HuH-7 (cell line): ENCODE results near the gene STAT3.
"Not testable (repeated sequence)": the region's sequence is repeated elsewhere in the genome, so short reads cannot be mapped to it uniquely, and the experiment has no call there.

Source experiments
- DNase-seq: peaks from one replicate; pipeline ENCODE4 v3.0.0; 2011; ENCODE audit warnings: low spot score

STAT3 gene

DNA sequence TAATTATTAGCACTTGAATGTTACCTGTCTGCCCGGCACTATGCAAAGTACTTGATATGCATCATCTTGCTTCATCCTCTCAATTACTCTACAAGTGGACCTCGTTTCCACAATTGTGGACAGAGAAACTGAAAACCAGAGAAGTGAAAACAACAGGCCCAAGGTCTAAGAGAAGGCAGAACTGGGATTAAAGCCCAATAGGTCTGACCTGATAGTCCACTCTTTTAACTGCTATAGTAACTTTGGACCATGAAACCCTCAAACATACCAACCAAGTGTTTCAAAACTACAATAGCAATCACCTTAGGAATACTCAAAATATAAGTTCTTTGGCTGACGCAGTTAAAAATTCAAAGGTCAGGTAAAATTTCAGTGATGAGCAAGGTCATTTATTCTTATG, 7.3 kb downstream of the STAT3 start:
- DNase-seq: no peak

DNA sequence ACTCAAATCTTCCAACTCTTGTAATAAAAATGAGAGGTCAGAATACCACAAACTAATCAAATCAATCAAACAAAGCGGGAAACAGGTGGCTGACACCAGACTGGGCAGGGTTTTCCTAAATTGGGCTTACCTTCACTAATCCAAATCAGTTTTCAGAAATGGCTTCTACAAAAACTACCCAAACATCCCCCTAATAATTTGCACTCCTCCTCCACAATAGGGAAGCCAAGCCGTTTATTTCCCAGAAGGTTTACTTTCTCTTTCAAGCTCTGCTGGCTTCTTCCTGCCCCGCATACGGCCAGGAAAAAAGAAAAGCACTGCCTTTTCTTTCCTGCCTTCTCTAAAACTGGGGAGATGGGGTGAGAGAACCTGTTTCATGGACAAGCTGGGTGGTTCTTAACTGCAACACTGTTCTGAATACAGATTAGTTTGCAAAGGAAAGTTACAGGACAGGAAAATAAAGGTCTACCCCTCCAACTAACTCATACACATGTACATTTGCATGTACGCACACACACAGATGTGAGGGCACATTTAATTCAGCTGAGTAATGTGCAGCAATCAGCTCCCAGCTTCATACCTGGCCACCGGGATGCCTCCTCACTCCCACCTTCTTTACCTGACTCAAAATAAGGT, 9.2 kb downstream of the STAT3 start:
- no peak for DNase-seq

DNA sequence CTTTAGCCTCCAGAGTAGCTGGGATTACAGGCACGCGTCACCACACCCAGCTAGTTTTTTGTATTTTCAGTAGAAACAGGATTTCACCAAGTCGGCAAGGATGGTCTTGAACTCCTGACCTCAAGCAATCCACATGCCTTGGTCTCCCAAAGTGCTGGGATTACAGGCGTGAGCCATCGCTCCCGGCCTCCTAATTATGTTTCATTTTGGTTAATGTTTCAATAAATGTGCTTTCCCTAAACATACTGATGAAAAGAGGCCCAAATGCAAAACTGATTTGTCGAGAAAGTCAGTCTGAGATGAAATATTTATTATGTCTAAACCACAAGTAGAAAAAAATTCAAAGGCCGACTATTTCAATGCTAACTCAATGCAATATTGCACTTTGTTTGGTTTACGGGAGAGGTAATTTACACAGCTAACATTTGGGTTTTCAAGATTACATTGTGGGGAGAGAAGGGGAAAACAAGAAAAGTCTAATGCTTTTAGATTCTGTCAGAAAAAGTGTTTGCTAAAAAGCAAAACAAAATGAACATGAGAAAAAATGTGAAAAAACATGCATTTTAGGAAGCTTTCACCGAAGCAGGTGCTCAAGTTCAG, 9.8 kb downstream of the STAT3 start:
- no peak for DNase-seq

DNA sequence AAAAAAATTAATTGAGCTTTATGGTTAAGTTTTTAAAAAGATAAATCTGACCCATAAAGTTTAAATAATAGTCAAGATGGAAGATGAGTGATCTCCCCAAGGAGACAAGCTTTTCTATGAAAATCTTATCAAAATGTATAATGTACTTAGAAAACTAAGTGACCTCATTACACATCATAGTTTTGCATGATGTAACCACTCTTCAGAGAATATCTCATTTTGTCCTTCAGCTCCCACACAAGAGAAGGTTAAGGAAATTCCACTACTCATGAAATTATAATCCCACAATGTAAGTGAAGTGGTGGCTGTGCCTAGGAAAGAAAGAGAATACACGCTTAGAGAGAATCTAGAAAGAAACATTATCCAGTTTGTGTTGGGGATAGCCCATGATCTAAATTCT, 14.3 kb downstream of the STAT3 start:
- DNase-seq: no peak

DNA sequence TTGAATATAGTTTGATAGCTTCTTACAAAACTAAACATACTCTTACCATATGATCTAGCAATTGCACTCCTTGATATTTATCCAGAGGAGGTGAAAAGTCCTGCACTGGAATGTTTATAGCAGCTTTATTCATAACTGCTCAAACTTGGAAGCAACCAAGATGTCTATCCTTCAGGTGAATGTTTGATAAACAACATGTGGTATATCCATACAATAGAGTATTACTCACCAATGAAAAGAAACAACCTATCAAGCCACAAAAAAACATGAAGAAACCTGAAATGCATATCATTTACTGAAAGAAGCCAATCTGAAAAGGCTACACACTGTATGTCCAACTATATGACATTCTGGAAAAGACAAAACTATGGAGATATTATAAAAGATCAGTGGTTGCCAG, 16.1 kb downstream of the STAT3 start:
- no peak for DNase-seq

DNA sequence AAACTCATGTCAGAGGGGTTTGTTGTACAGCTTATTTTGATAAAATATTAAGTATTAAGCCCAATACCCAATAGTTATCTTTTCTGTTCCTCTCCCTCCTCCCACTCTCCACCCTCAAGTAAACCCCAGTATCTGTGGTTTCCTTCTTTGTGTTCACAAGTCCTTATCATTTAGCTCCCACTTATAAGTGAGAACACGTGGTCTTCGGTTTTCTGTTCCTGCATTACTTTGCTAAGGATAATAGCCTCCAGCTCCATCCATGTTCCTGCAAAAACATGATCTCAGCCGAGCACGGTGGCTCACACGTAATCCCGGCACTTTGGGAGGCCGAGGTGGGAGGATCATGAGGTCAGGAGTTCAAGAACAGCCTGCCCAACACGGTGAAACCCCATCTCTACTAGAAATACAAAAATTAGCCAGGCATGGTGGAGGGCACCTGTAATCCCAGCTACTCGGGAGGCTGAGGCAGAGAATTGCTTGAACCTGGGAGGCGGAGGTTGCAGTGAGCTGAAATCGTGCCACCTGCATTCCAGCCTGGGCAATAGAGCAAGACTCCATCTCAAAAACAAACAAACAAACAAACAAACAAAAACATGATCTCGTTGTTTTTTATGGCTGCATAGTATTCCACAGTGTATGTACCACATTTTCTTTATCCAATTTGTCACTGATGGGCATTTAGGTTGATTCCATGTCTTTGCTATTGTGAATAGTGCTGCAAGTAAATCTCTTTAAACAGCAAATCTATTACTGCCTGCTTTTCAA, 19.3 kb downstream of the STAT3 start:
- not testable (repeated sequence) for DNase-seq

DNA sequence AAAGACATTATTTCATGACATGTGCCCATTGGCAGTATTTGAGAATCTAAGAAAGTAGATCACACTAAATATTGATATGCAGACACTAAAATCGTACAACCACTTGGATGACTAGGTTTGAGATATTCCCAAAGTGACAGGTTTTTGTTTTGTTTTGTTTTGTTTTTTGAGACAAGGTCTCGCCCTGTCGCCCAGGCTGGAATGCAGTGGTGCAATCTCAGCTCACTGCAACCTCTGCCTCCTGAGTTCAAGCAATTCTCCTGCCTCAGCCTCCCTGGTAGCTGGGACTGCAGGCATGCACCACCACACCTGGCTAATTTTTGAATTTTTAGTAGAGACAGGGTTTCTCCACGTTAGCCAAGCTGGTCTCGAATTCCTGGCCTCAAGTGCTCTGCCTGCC, 19.9 kb downstream of the STAT3 start:
- not testable (repeated sequence) for DNase-seq

DNA sequence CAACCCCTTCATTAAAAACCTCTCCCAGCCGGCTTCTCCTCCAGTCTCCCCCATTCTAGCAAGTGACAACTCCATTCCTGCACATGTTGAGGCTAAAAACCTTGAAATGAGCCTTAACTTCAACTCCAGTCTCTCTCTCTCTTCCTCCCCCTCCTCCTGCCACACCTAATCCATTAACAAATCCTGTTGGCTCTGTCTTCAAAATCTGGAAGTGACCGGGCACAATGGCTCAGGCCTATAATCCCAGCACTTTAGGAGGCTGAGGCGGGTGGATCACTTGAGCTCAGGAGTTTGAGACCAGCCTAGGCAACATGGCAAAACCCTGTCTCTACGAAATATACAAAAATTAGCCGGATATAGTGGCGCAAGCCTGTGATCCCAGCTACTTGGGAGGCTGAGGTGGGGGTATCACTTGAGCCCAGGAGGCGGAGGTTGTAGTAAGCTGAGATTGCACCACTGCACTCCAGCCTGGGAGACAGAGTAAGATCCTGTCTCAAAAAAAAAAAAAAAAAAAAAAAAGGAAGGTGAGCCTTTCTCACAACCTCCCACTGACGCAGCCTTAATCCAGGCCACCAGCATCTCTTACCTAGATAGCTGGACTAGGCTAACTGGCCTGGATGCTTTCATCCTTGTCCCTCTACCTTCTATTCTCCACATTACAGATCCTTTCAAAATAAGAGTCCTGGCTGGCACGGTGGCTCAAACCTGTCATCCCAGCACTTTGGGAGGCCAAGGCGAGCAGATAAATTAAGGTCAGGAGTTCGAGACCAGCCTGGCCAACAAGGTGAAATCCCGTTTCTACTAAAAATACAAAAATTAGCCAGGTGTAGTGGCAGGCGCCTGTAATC, 21.8 kb downstream of the STAT3 start:
- not testable (repeated sequence) for DNase-seq

DNA sequence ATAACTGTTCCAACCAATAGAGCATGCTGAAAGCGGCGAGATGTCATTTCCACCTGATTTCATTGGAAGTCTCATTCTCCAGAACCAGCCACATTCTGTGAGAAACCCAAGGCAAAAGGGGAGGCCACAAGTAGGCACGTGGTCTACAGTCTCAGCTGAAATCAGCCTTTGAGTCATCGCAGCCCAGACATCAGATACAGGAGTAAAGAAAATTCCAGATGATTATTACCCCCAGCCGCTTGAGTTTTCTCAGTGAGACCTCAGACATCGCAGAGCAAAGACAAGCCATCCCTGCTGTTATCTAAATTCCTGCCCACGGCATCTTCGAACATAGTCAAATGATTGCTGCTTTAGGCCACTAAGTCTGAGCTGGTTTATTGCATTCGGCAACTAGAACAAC, 23.1 kb downstream of the STAT3 start:
- DNase-seq: no peak

DNA sequence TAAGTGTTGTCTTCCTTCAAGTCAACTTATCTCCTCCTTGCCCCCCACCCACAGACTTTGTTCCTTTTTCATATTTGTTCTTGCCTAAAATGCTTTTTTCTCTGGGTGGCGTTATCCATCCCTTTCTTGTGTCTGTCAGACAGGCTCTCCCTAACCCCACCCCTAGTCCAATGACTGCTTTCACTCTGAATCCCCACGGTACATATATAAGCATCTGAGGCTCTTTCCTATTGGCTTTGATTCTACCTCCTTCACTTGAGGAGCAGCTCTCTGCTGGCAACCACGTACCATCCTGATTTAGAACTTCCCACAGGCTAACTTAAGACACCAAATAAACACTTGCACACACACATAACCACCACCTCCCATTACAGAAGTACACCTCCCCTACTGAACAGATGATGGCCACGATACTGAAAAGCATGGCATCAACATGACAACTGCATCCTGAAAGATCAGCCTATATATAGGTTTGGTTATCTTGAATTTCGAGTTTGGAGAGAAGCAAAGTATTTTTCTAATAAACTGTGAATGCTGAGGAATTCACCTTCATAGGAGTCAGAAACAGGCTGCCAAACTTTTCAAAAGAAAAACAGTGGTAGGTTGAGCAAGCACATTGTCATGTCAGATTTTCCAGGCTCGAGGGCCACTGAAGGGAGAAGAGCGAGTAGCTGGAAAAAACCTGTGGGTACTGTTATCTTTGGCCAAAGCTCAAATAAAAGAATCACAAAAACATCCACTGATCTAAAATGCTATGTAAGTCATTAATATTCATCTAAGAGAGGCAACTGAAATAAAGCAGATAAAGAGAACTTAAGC, 24.3 kb downstream of the STAT3 start:
- no peak for DNase-seq

DNA sequence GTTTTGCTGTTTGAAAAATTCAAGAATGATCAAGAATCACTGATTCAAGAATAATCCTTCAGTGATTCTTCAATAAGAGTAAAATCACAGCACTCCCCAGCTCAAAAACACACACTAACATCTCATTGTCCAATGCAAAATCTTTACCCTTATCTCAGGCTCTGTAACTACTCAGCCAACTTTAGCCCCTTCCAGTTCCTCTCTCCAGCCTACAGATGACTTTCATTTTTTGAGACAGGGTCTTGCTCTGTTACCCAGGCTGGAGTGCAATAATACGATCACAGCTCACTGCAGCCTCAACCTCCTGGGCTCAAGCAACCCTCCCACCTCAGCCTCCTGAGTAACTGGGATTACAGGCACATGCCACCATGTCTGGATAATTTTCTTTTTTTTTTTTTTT, 25.0 kb downstream of the STAT3 start:
- no peak for DNase-seq

DNA sequence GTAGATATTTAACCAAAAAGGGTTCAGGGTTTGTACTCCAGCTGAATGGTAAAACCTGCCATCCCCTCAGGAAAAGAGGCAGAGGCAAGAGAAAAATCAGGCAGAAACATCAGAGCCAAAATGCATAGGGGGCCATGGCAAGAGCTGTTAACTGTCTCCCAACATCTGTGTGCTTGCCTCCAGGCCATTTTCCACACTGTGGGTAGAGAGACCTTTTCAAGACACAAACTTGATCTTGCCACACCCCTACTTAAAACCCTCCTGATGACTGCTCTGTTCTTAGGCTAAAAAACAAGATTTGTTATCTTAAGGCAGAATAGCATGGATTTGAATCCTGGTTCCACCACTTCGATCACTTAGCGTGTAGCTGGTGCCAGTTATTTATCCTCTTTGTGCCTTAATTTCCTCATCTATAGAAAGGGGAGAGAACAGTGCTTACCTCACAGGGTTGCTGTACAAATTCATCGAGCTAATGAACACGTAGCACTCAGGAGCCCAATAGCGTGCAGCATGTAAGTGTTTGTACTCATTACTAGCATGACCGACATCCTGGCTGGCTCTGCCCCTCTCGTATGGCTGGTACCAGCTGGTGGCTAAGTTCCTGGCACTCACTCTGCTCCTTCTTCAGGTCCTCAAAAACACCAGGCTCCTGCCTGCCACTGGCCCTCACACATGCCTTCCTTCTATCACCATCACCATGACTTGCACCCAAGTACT, 25.8 kb downstream of the STAT3 start:
- no peak for DNase-seq

DNA sequence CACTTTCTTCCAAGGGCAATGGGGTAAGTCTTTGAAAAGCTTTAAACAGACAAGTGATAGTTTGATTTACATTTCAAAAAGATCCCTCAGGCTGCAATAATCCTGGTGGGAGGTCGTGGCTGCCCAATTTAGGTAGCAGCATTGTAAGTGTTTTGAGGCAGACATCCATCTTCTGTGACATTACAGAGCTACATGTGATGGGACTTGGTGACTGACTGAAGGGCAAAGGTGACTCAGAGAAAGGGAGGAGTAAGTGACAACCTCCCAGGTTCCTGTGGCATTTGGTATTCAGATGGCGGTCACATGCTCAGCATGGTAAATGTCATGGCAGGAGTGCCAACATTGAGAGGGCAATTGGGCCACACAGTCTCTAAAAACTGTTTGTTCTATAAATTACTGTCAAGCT, 26.5 kb downstream of the STAT3 start:
- DNase-seq: no peak

DNA sequence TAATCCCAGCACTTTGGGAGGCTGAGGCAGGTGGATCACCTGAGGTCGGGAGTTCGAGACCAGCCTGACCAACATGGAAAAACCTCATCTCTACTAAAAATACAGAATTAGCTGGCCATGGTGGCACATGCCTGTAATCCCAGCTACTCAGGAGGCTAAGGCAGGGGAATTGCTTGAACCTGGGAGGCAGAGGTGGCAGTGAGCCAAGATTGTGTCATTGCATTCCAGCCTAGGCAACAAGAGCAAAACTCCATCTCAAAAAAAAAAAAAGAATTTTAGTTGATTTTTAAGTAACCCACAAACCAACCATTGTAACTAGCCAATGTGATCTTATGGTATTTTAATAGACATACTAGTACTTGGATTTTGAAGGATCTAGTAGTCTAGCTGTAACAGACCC, 27.9 kb downstream of the STAT3 start:
- not testable (repeated sequence) for DNase-seq

DNA sequence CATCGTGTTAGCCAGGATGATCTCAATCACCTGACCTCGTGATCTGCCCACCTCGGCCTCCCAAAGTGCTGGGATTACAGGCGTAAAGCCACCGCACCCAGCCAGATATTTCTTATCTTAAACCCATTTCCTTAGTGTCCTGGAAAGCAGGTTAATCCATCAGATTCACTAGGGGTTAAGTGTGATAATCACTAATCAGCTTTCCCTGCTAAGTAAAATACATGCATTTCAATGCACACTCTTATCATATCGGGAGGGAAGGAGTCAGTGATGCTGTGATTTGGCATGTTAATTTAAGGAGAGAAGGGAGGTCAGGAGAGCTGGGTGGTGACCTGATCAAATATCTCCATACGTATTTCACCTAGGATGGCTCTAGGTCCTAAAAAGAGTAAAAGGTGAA, 29.1 kb downstream of the STAT3 start:
- no peak for DNase-seq

DNA sequence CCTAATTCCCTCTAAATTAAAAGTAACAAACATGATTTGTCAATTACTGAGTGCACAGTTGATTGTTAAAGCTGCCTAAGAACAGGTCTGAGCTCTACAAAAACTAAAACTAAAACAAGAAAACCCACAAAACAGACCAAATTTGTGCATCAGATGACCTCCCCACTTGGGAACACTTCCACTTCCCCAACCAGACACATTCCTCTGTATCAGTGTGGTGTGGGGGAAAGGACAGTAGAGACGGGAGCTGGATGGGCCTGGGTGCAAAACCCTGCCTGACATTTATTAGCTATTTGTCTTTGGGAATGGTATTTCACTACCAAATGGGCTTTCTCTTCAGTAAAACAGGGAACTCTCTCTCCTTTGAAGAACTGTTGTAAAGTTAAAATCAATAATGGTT, 29.8 kb downstream of the STAT3 start:
- DNase-seq: no peak

DNA sequence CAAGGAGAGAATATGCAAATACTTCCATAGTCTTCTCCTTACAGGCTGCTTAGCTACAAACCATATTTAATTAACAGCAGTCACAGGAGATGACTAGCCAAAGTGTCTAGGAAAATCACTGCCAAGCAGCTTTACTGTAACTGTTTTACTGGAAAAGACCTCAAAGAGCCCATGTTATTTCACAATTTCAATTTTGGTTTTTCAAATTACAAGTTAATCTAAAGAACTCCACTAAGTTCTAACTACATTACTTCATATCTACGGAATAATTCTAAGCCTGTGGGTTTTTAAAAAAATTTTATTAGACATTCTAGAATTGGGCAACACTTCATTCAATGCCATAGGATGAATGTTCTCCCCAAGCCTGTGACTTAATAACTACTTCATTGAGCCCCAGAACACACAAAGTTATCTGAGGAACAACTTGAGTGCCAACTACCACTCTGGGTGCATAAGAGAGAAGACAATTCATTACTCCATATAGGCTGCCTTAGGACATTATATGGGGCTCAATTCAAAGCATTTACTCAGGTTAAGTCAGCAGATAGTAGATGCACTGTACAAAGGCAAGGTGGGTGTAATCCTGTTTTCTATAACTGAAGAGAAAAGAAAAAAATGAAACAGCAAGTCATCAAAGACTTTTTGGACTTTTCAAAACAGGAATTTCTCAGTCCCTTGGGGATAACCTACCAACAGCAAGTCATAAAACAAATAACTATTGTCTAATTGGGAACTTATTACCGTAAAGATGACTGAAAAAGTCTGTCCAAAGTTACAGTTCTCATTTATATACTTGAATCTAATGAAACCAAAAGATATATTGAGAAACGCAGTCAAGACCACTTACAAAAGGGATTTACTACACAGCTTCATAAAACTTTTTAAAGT, 33.0 kb downstream of the STAT3 start:
- no peak for DNase-seq

DNA sequence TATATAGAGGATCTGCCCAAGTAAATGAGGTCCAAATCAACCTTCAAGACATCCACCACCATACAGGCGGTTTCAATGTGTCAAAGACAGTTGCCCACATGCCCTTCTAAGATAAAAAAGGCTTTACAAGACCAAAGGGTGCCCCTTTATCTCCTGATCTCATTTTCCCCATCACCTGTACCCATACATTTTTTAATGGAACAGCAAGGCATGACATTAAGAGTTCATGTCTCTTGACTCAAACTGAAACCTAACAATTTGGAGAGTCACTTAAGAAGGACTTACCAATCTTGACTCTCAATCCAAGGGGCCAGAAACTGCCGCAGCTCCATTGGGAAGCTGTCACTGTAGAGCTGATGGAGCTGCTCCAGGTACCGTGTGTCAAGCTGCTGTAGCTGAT, 40.1 kb downstream of the STAT3 start:
- no peak for DNase-seq

DNA sequence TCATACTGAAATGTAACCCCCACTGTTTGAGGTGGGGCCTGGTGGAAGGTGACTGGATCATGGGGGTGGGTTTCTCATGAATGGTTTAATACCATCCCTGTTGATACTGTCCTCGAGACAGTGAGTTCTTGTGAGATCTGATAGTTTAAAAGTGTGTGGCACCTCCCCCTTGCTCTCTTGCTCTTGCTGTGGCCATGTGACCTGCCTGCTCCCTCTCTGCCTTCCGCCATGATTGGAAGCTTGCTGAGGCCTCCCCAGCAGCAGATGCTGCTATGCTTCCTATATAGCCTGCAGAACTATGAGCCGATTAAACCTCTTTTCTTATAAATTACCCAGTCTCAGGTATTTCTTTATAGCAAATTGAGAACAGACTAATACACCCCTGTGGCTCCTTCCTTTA, 40.6 kb downstream of the STAT3 start:
- DNase-seq: no peak

DNA sequence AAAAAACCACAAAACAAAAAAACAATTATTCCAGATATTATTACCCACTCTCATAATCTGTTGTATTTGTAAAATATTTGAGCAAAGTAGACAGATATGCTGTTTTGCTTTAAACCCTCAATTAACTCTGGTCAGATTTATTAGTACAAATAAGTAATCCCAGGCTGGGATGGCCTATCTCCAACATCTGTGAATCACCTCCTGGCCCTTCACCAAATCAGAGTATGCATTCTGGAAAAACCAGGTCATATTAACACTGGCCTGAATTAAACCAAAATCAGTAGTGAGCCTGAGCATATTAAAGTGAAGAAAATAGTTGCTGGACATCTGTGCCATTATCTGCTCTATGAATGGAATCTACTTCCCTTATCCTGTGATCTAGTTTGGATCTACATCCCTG, 41.0 kb downstream of the STAT3 start:
- DNase-seq: no peak
